IPS DF 6.9 (cell line): Measurements from ENCODE around the gene VPS54.

Source experiments
- DNase-seq: peaks from one replicate; pipeline ENCODE4 v3.0.0-alpha.2; 2013; ENCODE audit warnings: low read depth, low spot score
- H3K27ac ChIP-seq: one replicate; pipeline ENCODE4 v1.5.1; 2013; ENCODE audit warnings: low read length, control low read depth
- H3K27me3 ChIP-seq: 2 replicates; pipeline ENCODE4 v1.6.1; 2013; ENCODE audit warnings: mild to moderate bottlenecking, low read length; ENCODE audit not compliant: control insufficient read depth, insufficient read depth
- H3K36me3 ChIP-seq: 2 replicates; pipeline ENCODE4 v1.6.1; 2013; ENCODE audit warnings: low read length; ENCODE audit not compliant: control insufficient read depth, insufficient read depth
- H3K4me1 ChIP-seq: 2 replicates; pipeline ENCODE4 v1.6.1; 2013; ENCODE audit warnings: low read length; ENCODE audit not compliant: control insufficient read depth, insufficient read depth
- H3K4me3 ChIP-seq: 2 replicates; pipeline ENCODE4 v1.5.1; 2013; ENCODE audit warnings: mild to moderate bottlenecking, low read length
- H3K9me3 ChIP-seq: 2 replicates; pipeline ENCODE4 v1.6.1; 2013; ENCODE audit warnings: low read length, inconsistent platforms; ENCODE audit not compliant: control insufficient read depth, insufficient read depth
- WGBS: extraction: QIAGEN DNeasy Blood & Tissue Kit; methylation state at CpG from one replicate; pipeline ENCODE4 v1.1.7; 2013; ENCODE audit warnings: mixed read lengths, missing lambda C conversion rate; ENCODE audit not compliant: insufficient read length, insufficient coverage; 5-methylcytosine and 5-hydroxymethylcytosine counted together

Gene VPS54

GRCh38 chr2:63881205-63881604, 138.0 kb downstream of the VPS54 start:
- Histone ChIP-seq H3K4me1 (0 out of 2 replicates have a peak, but pooled peaks cover 3% of the 10 kb centered on the region), H3K27me3 (no peaks in the 10 kb centered on the region), H3K36me3 (peaks cover 15% of the 10 kb centered on the region), H3K27ac (no peak overlapping the region), H3K4me3 (no peak overlapping the region), H3K9me3 (no peaks in the 10 kb centered on the region)
- no CpG with 5 or more reads among the region's 2 CpGs for WGBS
- no peak for DNase-seq

- 0 out of 2 replicates have a peak, but pooled peaks cover 6% of the 10 kb centered on the region for H3K4me1 ChIP-seq
- H3K27me3 ChIP-seq = no peaks in the 10 kb centered on the region
- H3K9me3 ChIP-seq = no peaks in the 10 kb centered on the region
- DNase-seq = no peak
- H3K36me3 ChIP-seq = peaks cover 19% of the 10 kb centered on the region; the same call in 1 of the 2 replicates
- no peak overlapping the region for H3K4me3 ChIP-seq
- no CpG with 5 or more reads among the region's 4 CpGs for WGBS
- no peak overlapping the region for H3K27ac ChIP-seq
These were observed 138.6 kb downstream of the VPS54 start for GRCh38 chr2:63880625-63881024.

DNA sequence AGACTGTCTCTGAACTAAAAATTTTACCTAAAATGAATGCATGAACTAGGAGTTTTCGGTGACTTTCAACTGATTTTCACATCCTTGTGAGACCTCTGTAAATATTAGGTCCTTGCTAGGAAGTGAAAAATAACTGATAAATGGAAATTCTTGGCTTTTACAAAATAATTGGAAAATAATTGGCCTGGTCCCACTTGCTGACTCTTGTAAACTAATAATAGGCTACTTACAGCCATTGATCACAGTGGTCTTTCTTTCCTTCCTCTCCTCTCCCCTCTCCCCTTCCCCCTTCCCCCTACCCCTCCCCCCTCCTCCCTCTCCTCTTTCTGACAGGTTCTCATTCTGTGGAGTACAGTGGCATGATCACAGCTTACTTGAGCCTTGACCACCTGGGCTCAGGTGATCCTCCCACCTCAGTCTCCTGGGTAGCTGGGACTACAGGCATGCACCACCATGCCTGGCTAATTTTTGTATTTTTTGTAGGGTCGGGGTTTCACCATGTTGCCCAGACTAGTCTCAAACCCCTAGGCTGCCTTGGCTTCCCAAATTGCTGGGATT, 139.3 kb downstream of the VPS54 start:
- Histone ChIP-seq H3K36me3 (peaks cover 18% of the 10 kb centered on the region; the same call in 1 of the 2 replicates), H3K27me3 (no peaks in the 10 kb centered on the region), H3K4me3 (no peak overlapping the region), H3K27ac (no peak overlapping the region), H3K4me1 (0 out of 2 replicates have a peak, but pooled peaks cover 6% of the 10 kb centered on the region), H3K9me3 (no peaks in the 10 kb centered on the region)
- WGBS = no CpG with 5 or more reads among the region's 2 CpGs
- DNase-seq = no peak

- no CpG with 5 or more reads among the region's 1 CpG for WGBS
- Histone ChIP-seq H3K27me3 (no peaks in the 10 kb centered on the region), H3K36me3 (peaks cover 18% of the 10 kb centered on the region; the same call in 1 of the 2 replicates), H3K4me3 (no peak overlapping the region), H3K9me3 (no peaks in the 10 kb centered on the region), H3K27ac (no peak overlapping the region), H3K4me1 (0 out of 2 replicates have a peak, but pooled peaks cover 6% of the 10 kb centered on the region)
- no peak for DNase-seq
These were observed 140.7 kb downstream of the VPS54 start for GRCh38 chr2:63878486-63878885.

DNA sequence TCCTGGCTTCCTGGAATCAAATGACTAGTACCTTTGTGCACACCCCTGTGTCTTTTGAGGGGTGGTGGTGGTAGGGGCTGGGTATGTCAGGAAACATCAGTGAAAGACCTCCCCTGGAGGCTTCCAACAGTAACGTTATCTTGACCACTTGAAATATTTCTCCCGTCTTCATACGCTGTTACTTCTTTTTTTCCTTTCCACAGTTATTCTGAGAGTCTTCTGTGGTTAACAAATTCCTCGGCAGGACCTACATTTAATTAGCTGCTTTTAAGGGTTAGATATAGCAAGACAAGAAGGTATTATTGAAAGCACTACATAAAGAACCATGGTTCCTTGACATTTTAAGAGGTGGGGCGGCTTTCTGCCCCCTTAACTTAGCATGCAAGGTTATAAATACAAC, 142.9 kb downstream of the VPS54 start:
- DNase-seq = no peak
- H3K27me3 ChIP-seq = no peaks in the 10 kb centered on the region
- H3K4me3 ChIP-seq = no peak overlapping the region
- 0 out of 2 replicates have a peak, but pooled peaks cover 6% of the 10 kb centered on the region for H3K4me1 ChIP-seq
- no peaks in the 10 kb centered on the region for H3K9me3 ChIP-seq
- WGBS = no CpG with 5 or more reads among the region's 5 CpGs
- H3K27ac ChIP-seq = no peak overlapping the region
- peaks cover 15% of the 10 kb centered on the region; the same call in 1 of the 2 replicates for H3K36me3 ChIP-seq

DNA sequence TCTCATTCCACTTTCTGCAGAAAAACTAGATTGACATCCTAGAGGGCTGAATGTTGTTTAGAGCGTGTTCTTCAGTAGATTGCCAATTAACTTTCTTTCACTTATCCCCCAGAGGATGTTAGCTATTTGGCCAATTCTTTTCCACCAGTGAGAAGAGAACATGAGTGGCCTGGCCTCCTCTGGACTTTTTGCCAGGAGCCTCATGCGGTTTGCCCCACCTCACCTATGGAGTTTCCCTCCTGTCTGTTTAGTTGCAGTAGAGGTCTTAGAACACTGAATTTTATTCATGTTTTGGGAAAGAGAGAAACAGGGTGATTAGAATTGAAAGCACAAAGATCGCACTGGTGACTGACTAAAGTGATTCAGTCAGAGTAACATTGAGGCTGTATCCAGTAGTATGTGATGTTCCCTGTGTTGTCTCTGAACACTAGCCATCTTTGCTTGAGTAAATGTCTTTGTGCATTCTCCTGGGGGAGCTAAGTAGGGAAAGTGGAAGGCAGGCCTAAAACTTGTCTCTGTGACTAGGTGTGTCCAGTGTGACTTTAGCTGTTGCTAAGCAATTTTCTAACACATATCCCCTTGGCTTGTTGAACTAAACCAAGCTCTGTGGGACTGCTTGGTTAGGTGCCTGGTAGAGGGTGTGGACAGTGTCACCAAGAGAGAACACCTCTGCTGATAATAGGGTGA, 143.5 kb downstream of the VPS54 start:
- Histone ChIP-seq H3K4me1 (0 out of 2 replicates have a peak, but pooled peaks cover 6% of the 10 kb centered on the region), H3K9me3 (no peaks in the 10 kb centered on the region), H3K27me3 (no peaks in the 10 kb centered on the region), H3K4me3 (no peak overlapping the region), H3K36me3 (peaks cover 15% of the 10 kb centered on the region; the same call in 1 of the 2 replicates), H3K27ac (no peak overlapping the region)
- WGBS = no CpG with 5 or more reads among the region's 3 CpGs
- DNase-seq = no peak

GRCh38 chr2:63875131-63875527, 144.1 kb downstream of the VPS54 start:
- Histone ChIP-seq H3K4me1 (0 out of 2 replicates have a peak, but pooled peaks cover 5% of the 10 kb centered on the region), H3K4me3 (no peak overlapping the region), H3K9me3 (no peaks in the 10 kb centered on the region), H3K36me3 (peaks cover 15% of the 10 kb centered on the region; the same call in 1 of the 2 replicates), H3K27me3 (no peaks in the 10 kb centered on the region), H3K27ac (no peak overlapping the region)
- WGBS = no CpG with 5 or more reads among the region's 1 CpG
- no peak for DNase-seq

- no peaks in the 10 kb centered on the region for H3K27me3 ChIP-seq
- no peak overlapping the region for H3K27ac ChIP-seq
- H3K4me3 ChIP-seq = no peak overlapping the region
- no peaks in the 10 kb centered on the region for H3K9me3 ChIP-seq
- H3K36me3 ChIP-seq = peaks cover 15% of the 10 kb centered on the region; the same call in 1 of the 2 replicates
- H3K4me1 ChIP-seq = 0 out of 2 replicates have a peak, but pooled peaks cover 5% of the 10 kb centered on the region
- WGBS = no CpG with 5 or more reads among the region's 5 CpGs
- DNase-seq = no peak
These were observed 144.8 kb downstream of the VPS54 start for GRCh38 chr2:63874204-63875130.

DNA sequence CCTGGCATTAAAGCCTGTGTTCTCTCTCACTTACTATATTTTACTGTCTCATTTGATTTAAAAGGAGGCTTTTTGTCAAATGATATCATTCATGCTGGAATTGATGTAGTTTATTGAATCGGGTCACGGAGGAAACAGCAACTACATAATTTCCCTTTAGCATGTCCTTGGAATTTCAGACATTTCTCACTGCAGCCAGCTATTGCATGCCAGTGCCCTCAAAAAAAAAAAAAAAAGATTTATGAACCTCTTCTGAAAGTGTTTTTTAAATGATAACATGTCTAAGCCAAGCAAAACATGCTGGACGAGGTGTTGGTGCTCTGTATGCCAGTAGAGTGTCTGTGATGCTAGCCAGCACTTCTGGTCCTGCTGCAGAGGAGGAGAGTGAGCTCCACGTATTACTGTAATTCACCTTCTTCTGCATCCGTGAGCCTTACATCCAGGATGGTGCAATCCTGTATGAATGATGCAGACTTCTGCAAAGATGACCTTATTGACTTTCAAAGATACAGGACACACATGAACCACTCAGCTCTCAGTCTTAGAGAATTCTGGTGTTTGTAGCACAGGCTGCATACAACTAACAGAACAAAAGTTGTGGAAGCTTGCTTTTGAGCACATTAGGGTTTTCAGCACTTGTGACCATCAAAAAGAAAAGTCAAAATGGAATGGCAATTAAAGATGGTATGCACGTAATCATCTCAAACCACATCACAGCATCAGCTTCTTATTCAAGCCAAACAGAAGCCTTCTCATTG, 146.5 kb downstream of the VPS54 start:
- H3K4me3 ChIP-seq = no peak overlapping the region
- H3K27me3 ChIP-seq = no peaks in the 10 kb centered on the region
- no peaks in the 10 kb centered on the region for H3K9me3 ChIP-seq
- no CpG with 5 or more reads among the region's 6 CpGs for WGBS
- H3K27ac ChIP-seq = no peak overlapping the region
- H3K4me1 ChIP-seq = 0 out of 2 replicates have a peak, but pooled peaks cover 2% of the 10 kb centered on the region
- peaks cover 15% of the 10 kb centered on the region; the same call in 1 of the 2 replicates for H3K36me3 ChIP-seq
- no peak for DNase-seq
